C4-2B (cell line): ENCODE data around the gene RBX1.

Experiments used
- CTCF ChIP-seq: fragments of 450-650 bp; conservative IDR thresholded peaks from 2 replicates; pipeline ENCODE4 v1.5.1; 2017; ENCODE audit warnings: mild to moderate bottlenecking
- ZFX ChIP-seq: fragments of 450-650 bp; IDR thresholded peaks from 2 replicates; pipeline ENCODE4 v1.6.1; 2017

DNA sequence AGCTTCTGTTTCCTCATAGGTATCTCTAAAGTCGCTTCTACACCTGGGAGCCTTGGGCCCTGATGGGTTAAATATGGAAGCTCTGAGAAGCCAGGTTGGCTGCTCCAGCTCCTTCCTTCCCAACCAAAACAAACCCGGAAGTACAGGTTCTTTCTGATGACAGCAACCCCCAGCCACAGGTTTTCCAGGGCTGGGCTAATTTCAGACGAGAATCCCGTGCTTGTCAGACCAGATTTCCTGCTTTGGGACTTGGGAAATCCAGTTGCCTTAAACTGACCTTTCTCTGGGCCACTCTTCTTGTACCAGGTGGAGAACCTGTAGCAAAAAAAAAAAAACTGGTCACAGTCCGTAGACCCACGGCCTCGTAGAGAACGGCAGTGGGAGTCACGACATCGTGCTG lies 51.9 kb downstream of the RBX1 start:
- TF ChIP-seq CTCF: no peak
- TF ChIP-seq ZFX: no peak
